IgD-negative memory B cell (primary cell): ENCODE data around the gene AP1M2. TPM values are rescaled to one million over a fixed set of nuclear protein-coding genes. Genes with fewer than 3 reads are reported as not detected.

Source experiments
- H3K27ac Mint-ChIP-seq, 3 donors: one replicate each; pipeline ENCODE4 v1.8.0; 2020 to 2022; ENCODE audit warnings: mild to moderate bottlenecking in 3 of 3, mixed read lengths in 3 of 3, moderate library complexity in 1 of 3
- H3K27me3 Mint-ChIP-seq: one replicate; pipeline ENCODE4 v1.8.0; 2021; ENCODE audit warnings: mixed read lengths
- H3K36me3 Mint-ChIP-seq: one replicate; pipeline ENCODE4 v1.8.0; 2020; ENCODE audit warnings: mild to moderate bottlenecking, mixed read lengths
- H3K4me1 Mint-ChIP-seq, 3 donors: one replicate each; pipeline ENCODE4 v1.8.0; 2020 to 2022; ENCODE audit warnings: mixed read lengths in 3 of 3, mild to moderate bottlenecking in 1 of 3
- H3K4me3 Mint-ChIP-seq, 4 donors: one replicate each; pipeline ENCODE4 v1.8.0; 2020 to 2022; ENCODE audit warnings: mild to moderate bottlenecking in 4 of 4, mixed read lengths in 4 of 4, moderate library complexity in 3 of 4
- H3K9me3 Mint-ChIP-seq, 3 donors: one replicate each; pipeline ENCODE4 v1.8.0; 2020 to 2021; ENCODE audit warnings: mixed read lengths in 3 of 3, mild to moderate bottlenecking in 1 of 3
- polyA plus RNA-seq: library from polyadenylated mRNA; unstranded; fragments of 300-500 nt; fragmentation: Illumina TruSeq; gene quantifications from one replicate; pipeline ENCODE4 v1.2.3, GENCODE V29; 2021

The AP1M2 gene
- not detected for polyA plus RNA-seq

DNA sequence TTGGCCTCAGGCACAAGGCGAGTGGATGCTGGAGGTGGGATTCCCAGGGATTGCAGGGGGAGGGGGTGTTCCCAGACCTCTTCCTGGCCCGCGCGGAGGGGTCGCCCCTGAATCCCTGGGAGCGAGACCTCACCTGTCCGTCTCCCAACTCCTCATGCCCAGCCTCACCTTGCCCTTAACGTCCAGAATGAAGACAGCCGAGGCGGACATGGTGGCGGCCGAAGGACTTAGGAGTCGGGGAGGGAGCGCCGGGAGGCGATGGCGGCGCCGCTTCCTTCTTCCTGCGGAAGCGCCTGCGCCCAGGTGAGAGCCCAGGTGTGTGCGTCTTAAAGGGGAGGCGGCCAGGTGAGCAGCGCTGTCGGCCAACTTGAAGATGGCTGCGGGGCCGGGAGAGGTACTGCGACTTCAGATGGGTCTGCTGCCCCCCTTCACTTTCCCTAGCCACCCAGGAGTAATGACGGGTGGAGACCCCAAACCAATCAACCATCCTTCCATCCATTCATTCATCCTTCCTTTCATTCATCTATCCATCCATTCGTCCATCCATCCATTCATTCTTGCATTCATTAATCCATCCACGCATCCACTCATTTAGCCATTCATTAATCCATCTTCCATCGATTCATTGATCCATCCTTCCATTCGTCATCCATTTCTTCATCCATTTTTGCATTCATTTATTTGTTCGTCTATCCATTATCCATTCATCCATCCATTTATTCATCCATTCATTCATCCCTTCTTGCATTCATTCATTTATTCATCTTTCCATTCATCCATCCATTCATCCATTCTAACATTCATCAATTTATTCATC is at the start of gene AP1M2:
Gene AP1M2, minus strand, starts transcription at position 291 of the 817 bp plus-strand sequence. Its CDS starts 81 bp downstream, at position 210.
- Mint-ChIP-seq H3K27me3 (no peaks in the 10 kb centered on the region), H3K4me3 (no peak within 1 kb of the TSS), H3K36me3 (no peaks in the 10 kb centered on the region), H3K4me1 (peaks cover 15 to 16% (median 15%) of the 10 kb centered on the region in 3 donors), H3K9me3 (no peaks in the 10 kb centered on the region), H3K27ac (peak within 1 kb of the TSS in 1 of 3 donors; percentile 0)

GRCh38 chr19:10636304-10636972 is 49.3 kb upstream of the AP1M2 start:
- H3K27me3 Mint-ChIP-seq = no peaks in the 10 kb centered on the region
- H3K27ac Mint-ChIP-seq = no peak overlapping the region
- H3K9me3 Mint-ChIP-seq = no peaks in the 10 kb centered on the region
- H3K4me3 Mint-ChIP-seq = peak overlapping the region in 1 of 4 donors; percentile 17
- no peaks in the 10 kb centered on the region for H3K36me3 Mint-ChIP-seq
- peaks cover 5 to 12% (median 12%) of the 10 kb centered on the region in 3 donors for H3K4me1 Mint-ChIP-seq

DNA sequence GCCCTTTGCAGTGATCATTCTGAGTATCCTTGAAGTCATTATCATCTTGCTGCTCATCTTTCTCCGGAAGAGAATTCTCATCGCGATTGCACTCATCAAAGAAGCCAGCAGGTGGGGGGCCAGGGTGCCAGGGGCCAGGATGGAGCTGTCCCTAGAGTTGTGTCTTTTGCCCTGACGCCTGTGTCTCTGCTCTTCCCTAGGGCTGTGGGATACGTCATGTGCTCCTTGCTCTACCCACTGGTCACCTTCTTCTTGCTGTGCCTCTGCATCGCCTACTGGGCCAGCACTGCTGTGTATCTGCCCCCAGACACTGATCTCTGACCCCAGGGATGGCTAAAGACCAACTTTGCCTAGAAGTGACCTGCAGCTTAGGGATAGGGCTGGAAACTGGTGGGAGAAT is 47.9 kb upstream of the AP1M2 start:
- Mint-ChIP-seq H3K36me3 (no peaks in the 10 kb centered on the region), H3K9me3 (no peaks in the 10 kb centered on the region), H3K27me3 (no peaks in the 10 kb centered on the region), H3K27ac (peak overlapping the region in 2 of 3 donors; percentile 4 to 45), H3K4me3 (peak overlapping the region in 1 of 4 donors; percentile 2), H3K4me1 (peaks cover 5 to 12% (median 11%) of the 10 kb centered on the region in 3 donors)

DNA sequence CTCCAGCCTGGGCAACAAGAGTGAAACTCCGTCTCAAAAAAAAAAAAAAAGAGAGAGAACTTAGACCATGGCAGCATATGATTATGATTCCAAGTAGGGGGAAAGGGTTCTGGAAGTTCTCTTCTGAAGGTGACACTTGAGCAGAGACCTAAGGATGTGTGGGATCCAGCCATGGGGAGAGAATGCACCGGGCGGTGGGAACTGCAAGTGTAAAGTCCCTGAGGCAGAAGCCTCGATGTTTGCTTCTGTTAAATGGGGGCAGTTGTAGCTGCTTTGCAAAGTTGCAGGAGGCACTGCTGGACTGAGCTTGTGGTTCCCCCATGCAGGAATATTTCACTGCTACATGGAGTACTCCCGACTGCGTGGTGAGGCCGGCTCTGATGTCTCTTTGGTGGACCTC is 47.3 kb upstream of the AP1M2 start:
- Mint-ChIP-seq H3K9me3 (no peaks in the 10 kb centered on the region), H3K27me3 (no peaks in the 10 kb centered on the region), H3K4me3 (peak overlapping the region in 1 of 4 donors; percentile 27), H3K36me3 (no peaks in the 10 kb centered on the region), H3K4me1 (peaks cover 5 to 8% (median 6%) of the 10 kb centered on the region in 3 donors), H3K27ac (no peak overlapping the region)

DNA sequence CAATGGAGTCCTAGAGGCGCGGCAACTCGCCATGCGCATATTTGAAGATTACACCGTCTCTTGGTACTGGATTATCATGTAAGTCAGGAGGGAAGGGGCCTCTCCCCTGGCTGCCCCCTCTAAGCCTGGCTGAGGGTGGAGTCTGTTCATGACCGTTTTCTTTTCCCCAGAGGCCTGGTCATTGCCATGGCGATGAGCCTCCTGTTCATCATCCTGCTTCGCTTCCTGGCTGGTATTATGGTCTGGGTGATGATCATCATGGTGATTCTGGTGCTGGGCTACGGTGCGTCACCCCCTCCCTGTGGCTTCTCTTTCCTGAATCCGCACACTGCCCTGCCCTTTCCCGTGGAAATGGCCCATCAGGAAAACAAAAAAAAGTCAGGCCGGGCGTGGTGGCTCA is 44.8 kb upstream of the AP1M2 start:
- peak overlapping the region in 1 of 3 donors; percentile 62 for H3K27ac Mint-ChIP-seq
- peaks cover 4% of the 10 kb centered on the region for H3K36me3 Mint-ChIP-seq
- peaks cover 0 to 5% (median 0%) of the 10 kb centered on the region in 3 donors for H3K4me1 Mint-ChIP-seq
- no peaks in the 10 kb centered on the region for H3K9me3 Mint-ChIP-seq
- H3K4me3 Mint-ChIP-seq = no peak overlapping the region
- H3K27me3 Mint-ChIP-seq = no peaks in the 10 kb centered on the region

DNA sequence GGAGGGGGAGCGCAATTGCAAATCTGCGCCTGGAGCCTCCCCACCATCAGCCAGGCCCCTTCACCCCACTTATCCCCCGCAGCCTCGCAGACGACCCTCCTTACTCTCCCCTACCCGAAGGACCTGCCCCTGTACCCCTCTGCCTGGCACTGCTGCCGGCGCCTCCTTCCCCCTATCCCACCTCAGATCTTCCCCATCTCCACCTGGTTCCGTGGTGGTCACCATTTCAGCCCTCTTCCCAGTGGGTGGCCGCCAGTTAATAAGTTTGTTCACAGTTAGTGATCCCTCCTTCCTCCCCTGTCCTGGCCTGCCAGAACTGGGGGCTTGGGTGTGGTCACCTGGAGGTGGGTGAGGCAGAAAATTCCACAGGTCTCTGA is 38.6 kb upstream of the AP1M2 start:
- H3K36me3 Mint-ChIP-seq = peaks cover 4% of the 10 kb centered on the region

GRCh38 chr19:10625003-10625761 is 38.1 kb upstream of the AP1M2 start, which contains the start of gene SLC44A2:
TSS of gene SLC44A2 (plus strand) at chr19:10625553. CDS start at chr19:10625634, 81 bp downstream.
- Mint-ChIP-seq H3K4me3 (peak within 1 kb of the TSS in 1 of 4 donors; percentile 23), H3K36me3 (peaks cover 4% of the 10 kb centered on the region), H3K27me3 (no peaks in the 10 kb centered on the region), H3K9me3 (no peaks in the 10 kb centered on the region), H3K4me1 (peaks cover 14 to 18% (median 18%) of the 10 kb centered on the region in 3 donors), H3K27ac (peak within 1 kb of the TSS; percentile 23 to 71 (median 28))

More for the DNA sequence above, 38.6 kb upstream of the AP1M2 start:
- Mint-ChIP-seq H3K4me1 (peaks cover 11 to 14% (median 13%) of the 10 kb centered on the region in 3 donors), H3K4me3 (no peak overlapping the region), H3K9me3 (no peaks in the 10 kb centered on the region), H3K27ac (no peak overlapping the region), H3K27me3 (no peaks in the 10 kb centered on the region)

- Mint-ChIP-seq H3K27me3 (no peaks in the 10 kb centered on the region), H3K4me1 (peaks cover 14 to 18% (median 18%) of the 10 kb centered on the region in 3 donors), H3K27ac (peak overlapping the region in 2 of 3 donors; percentile 23 to 28), H3K36me3 (peaks cover 4% of the 10 kb centered on the region), H3K9me3 (no peaks in the 10 kb centered on the region), H3K4me3 (no peak overlapping the region)
Measured at GRCh38 chr19:10624585-10624984, 37.5 kb upstream of the AP1M2 start.

DNA sequence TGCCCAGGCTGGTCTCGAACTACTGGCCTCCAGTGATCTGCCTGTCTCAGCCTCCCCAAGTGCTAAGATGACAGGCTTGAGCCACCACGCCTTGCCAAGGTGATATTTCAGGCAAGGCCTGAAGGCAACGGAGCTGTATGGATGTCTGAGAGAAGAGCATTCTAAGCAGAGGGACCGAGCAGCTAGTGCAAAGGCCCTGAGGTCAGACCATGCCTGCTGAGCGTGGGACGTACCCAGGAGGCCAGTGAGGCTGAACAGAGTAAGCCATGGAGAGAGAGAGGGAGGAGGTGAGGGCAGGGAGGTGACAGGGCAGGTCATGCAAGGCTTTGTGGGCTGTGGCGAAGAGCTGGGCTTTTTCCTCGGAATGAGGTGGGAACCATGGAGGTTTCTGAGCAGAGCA is 34.9 kb upstream of the AP1M2 start:
- peaks cover 20 to 26% (median 22%) of the 10 kb centered on the region in 3 donors for H3K4me1 Mint-ChIP-seq

GRCh38 chr19:10620786-10621185 is 33.7 kb upstream of the AP1M2 start:
- H3K36me3 Mint-ChIP-seq = peaks cover 2% of the 10 kb centered on the region
- no peaks in the 10 kb centered on the region for H3K9me3 Mint-ChIP-seq
- H3K27ac Mint-ChIP-seq = peak overlapping the region in 2 of 3 donors; percentile 9 to 72
- no peaks in the 10 kb centered on the region for H3K27me3 Mint-ChIP-seq
- H3K4me3 Mint-ChIP-seq = peak overlapping the region in 1 of 4 donors; percentile 43
- H3K4me1 Mint-ChIP-seq = peaks cover 23 to 29% (median 27%) of the 10 kb centered on the region in 3 donors

More for the DNA sequence above, 34.9 kb upstream of the AP1M2 start:
- H3K27me3 Mint-ChIP-seq = no peaks in the 10 kb centered on the region
- H3K27ac Mint-ChIP-seq = peak overlapping the region in 2 of 3 donors; percentile 48 to 53
- peaks cover 2% of the 10 kb centered on the region for H3K36me3 Mint-ChIP-seq
- H3K4me3 Mint-ChIP-seq = peak overlapping the region in 1 of 4 donors; percentile 60
- H3K9me3 Mint-ChIP-seq = no peaks in the 10 kb centered on the region

GRCh38 chr19:10618846-10619245 is 31.7 kb upstream of the AP1M2 start:
- H3K27ac Mint-ChIP-seq = no peak overlapping the region
- H3K36me3 Mint-ChIP-seq = peaks cover 2% of the 10 kb centered on the region
- no peak overlapping the region for H3K4me3 Mint-ChIP-seq
- H3K4me1 Mint-ChIP-seq = peaks cover 20 to 34% (median 31%) of the 10 kb centered on the region in 3 donors
- H3K9me3 Mint-ChIP-seq = no peaks in the 10 kb centered on the region
- H3K27me3 Mint-ChIP-seq = no peaks in the 10 kb centered on the region

DNA sequence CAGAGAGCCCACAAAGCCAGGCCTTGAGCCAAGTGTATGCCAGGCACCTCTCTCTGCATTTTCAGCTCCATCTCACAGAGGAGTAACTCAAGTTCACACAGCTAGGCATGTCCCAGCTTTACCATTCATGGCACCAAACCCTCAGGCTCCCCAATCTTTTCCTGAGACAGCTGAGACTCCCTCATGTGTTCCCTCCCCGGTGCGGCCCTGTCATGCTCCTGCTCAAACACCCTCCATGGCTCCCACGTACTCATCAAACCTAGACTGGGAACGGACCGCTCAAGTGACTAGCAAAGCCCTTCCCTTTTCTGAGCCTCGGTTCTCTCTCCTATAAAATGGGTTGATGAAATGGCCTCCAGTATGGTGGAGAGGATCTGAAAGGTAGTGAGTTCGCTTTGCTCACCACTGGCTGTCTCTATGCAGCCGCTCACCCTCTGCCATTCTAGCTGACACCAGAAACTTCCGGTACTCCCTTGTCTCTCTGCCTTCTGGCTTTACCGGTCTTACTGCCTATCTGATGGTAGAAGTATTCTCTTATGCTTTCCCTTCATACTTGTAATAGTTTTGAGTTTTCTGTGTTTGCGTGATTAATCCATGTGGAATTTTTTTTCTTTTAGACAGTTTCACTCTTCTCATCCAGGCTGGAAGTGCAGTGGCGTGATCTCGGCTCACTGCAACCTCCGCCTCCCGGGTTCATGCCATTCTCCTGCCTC is 30.5 kb upstream of the AP1M2 start:
- Mint-ChIP-seq H3K4me3 (peak overlapping the region in 1 of 4 donors; percentile 73), H3K4me1 (peaks cover 25 to 40% (median 35%) of the 10 kb centered on the region in 3 donors), H3K9me3 (no peaks in the 10 kb centered on the region), H3K36me3 (peaks cover 4% of the 10 kb centered on the region), H3K27ac (peak overlapping the region in 2 of 3 donors; percentile 79 to 80), H3K27me3 (no peaks in the 10 kb centered on the region)

- H3K4me3 Mint-ChIP-seq = peak overlapping the region; percentile 43 to 92 (median 76)
- H3K27ac Mint-ChIP-seq = peak overlapping the region; percentile 71 to 98 (median 82)
- H3K36me3 Mint-ChIP-seq = peaks cover 4% of the 10 kb centered on the region
- H3K27me3 Mint-ChIP-seq = no peaks in the 10 kb centered on the region
- no peaks in the 10 kb centered on the region for H3K9me3 Mint-ChIP-seq
- H3K4me1 Mint-ChIP-seq = peaks cover 19 to 31% (median 23%) of the 10 kb centered on the region in 3 donors
Measured at GRCh38 chr19:10615429-10616023, 28.4 kb upstream of the AP1M2 start.
